ENCODE measurements around the gene CWC25. TPM values are rescaled to one million over a fixed set of nuclear protein-coding genes. Genes with fewer than 3 reads are reported as not detected.
A peak's percentile ranks its signal among the peaks of the same experiment; 100 is the strongest.

Gene CWC25
- total and polyA plus RNA-seq, 2 of the 13 experiments (the other 11 are each of a cell fraction or from before 2014, with no cell fraction given): 15.6 to 22.7 TPM

DNA sequence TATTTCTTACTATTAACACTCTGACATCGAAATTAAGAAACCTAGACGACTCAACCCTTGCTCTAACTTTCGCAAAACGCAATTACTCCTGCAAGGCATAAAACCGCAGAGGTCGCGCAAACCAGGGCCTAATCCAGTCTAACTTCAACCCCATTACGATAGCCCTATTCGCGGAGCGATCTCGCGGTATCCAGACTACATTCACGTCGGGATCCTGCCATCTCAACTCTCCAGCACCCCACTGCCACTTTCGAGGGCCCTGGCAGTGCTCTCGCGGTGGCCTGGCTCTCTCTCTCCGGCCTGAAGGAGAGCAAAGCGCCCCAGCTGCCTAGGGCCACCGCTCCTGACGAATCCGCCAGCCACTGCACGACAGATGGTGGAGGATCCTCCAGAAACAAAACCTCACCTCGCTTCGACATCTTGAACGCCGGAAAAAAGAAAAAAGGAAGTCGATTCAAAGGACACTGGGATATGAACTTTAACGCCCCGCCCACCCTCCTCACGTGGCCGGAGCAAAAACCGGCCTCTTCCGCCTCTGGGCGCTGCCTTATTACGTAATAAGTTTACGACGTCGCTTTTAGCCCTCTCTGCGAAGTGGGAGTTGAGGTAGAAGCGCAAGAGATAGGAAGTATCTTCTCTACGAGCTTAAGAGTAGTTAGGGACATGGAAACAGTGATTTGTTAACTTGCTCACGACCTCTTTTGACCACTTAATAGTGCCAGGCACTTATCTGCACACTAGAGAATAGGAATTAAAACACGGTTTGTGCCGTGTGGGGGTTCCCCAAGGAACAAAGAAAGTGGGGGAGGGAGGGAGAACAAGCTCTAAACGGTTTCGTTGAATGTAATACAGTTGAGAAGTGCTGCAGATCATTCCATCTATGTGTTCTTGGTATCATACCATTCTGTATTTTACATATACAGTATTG, 28.4 kb upstream of the CWC25 start, which contains the start of gene RPL23 (continued):
- TF ChIP-seq, protein P1, sequence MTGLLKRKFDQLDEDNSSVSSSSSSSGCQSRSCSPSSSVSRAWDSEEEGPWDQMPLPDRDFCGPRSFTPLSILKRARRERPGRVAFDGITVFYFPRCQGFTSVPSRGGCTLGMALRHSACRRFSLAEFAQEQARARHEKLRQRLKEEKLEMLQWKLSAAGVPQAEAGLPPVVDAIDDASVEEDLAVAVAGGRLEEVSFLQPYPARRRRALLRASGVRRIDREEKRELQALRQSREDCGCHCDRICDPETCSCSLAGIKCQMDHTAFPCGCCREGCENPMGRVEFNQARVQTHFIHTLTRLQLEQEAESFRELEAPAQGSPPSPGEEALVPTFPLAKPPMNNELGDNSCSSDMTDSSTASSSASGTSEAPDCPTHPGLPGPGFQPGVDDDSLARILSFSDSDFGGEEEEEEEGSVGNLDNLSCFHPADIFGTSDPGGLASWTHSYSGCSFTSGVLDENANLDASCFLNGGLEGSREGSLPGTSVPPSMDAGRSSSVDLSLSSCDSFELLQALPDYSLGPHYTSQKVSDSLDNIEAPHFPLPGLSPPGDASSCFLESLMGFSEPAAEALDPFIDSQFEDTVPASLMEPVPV (CRISPR knock-in tag; IDR thresholded peaks at IDR 0.05): peak; percentile 99
- TF ChIP-seq, protein P2, sequence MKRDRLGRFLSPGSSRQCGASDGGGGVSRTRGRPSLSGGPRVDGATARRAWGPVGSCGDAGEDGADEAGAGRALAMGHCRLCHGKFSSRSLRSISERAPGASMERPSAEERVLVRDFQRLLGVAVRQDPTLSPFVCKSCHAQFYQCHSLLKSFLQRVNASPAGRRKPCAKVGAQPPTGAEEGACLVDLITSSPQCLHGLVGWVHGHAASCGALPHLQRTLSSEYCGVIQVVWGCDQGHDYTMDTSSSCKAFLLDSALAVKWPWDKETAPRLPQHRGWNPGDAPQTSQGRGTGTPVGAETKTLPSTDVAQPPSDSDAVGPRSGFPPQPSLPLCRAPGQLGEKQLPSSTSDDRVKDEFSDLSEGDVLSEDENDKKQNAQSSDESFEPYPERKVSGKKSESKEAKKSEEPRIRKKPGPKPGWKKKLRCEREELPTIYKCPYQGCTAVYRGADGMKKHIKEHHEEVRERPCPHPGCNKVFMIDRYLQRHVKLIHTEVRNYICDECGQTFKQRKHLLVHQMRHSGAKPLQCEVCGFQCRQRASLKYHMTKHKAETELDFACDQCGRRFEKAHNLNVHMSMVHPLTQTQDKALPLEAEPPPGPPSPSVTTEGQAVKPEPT (CRISPR knock-in tag; IDR thresholded peaks at IDR 0.05; ENCODE audit: low read depth): no peak
- TF ChIP-seq, protein P3, sequence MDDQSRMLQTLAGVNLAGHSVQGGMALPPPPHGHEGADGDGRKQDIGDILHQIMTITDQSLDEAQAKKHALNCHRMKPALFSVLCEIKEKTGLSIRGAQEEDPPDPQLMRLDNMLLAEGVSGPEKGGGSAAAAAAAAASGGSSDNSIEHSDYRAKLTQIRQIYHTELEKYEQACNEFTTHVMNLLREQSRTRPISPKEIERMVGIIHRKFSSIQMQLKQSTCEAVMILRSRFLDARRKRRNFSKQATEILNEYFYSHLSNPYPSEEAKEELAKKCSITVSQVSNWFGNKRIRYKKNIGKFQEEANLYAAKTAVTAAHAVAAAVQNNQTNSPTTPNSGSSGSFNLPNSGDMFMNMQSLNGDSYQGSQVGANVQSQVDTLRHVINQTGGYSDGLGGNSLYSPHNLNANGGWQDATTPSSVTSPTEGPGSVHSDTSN (CRISPR knock-in tag; IDR thresholded peaks at IDR 0.05; ENCODE audit: borderline replicate concordance): peak; percentile 88; the same call in 1 of the 2 replicates
- TF ChIP-seq ARNT (IDR thresholded peaks at IDR 0.05) (no peak), SP1 (IDR thresholded peaks at IDR 0.05) (no peak), SP1 (CRISPR knock-in tag; IDR thresholded peaks at IDR 0.05) (peak; percentile 90), BHLHE40 (IDR thresholded peaks at IDR 0.05; ENCODE audit: low read length) (peak; percentile 86), GZF1 (CRISPR knock-in tag; IDR thresholded peaks at IDR 0.05) (peak; percentile 34; the same call in 1 of the 2 replicates), ZNF17 (CRISPR knock-in tag; IDR thresholded peaks at IDR 0.05) (0 out of 2 replicates have a peak, but pooled peaks have one; percentile 66), CENPT (CRISPR knock-in tag; IDR thresholded peaks at IDR 0.05; ENCODE audit: low read depth) (0 out of 2 replicates have a peak, but pooled peaks have one; percentile 31), ZMAT3 (CRISPR knock-in tag; conservative IDR thresholded peaks at IDR 0.05) (0 out of 2 replicates have a peak, but pooled peaks have one; percentile 39), CHCHD3 (CRISPR knock-in tag; IDR thresholded peaks at IDR 0.05) (peak; percentile 33; the same call in 1 of the 2 replicates), KDM2A (CRISPR knock-in tag; IDR thresholded peaks at IDR 0.05; ENCODE audit: borderline replicate concordance, low read depth) (peak; percentile 94), TAF1 (CRISPR knock-in tag; IDR thresholded peaks at IDR 0.05) (peak; percentile 100), HMG20B (CRISPR knock-in tag; conservative IDR thresholded peaks at IDR 0.05) (no peak), ZC3H4 (CRISPR knock-in tag; IDR thresholded peaks at IDR 0.05; ENCODE audit: borderline replicate concordance) (no peak; the same call in 1 of the 2 replicates), WIZ (CRISPR knock-in tag; IDR thresholded peaks at IDR 0.05) (no peak), XBP1 (CRISPR knock-in tag; IDR thresholded peaks at IDR 0.05) (peak; percentile 80; the same call in 1 of the 2 replicates), ZNF720 (CRISPR knock-in tag; IDR thresholded peaks at IDR 0.05) (no peak)
- TF ChIP-seq, protein P4, sequence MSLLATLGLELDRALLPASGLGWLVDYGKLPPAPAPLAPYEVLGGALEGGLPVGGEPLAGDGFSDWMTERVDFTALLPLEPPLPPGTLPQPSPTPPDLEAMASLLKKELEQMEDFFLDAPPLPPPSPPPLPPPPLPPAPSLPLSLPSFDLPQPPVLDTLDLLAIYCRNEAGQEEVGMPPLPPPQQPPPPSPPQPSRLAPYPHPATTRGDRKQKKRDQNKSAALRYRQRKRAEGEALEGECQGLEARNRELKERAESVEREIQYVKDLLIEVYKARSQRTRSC (CRISPR knock-in tag; IDR thresholded peaks at IDR 0.05; ENCODE audit: low read depth): 0 out of 2 replicates have a peak, but pooled peaks have one; percentile 83
- TF ChIP-seq, protein P5, sequence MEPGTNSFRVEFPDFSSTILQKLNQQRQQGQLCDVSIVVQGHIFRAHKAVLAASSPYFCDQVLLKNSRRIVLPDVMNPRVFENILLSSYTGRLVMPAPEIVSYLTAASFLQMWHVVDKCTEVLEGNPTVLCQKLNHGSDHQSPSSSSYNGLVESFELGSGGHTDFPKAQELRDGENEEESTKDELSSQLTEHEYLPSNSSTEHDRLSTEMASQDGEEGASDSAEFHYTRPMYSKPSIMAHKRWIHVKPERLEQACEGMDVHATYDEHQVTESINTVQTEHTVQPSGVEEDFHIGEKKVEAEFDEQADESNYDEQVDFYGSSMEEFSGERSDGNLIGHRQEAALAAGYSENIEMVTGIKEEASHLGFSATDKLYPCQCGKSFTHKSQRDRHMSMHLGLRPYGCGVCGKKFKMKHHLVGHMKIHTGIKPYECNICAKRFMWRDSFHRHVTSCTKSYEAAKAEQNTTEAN (CRISPR knock-in tag; conservative IDR thresholded peaks at IDR 0.05): peak; percentile 82
- TF ChIP-seq, protein P6, sequence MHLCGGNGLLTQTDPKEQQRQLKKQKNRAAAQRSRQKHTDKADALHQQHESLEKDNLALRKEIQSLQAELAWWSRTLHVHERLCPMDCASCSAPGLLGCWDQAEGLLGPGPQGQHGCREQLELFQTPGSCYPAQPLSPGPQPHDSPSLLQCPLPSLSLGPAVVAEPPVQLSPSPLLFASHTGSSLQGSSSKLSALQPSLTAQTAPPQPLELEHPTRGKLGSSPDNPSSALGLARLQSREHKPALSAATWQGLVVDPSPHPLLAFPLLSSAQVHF (CRISPR knock-in tag; IDR thresholded peaks at IDR 0.05): peak; percentile 83

Measured in HepG2 (cell line).